Measurements from ENCODE around the gene MRPL42.

MRPL42 gene

GRCh38 chr12:93467351-93468007 lies at the start of gene MRPL42:
TSS of gene MRPL42 (plus strand) at chr12:93467514. CDS start at chr12:93469286, 1,772 bp downstream.
- DNase-seq (ENCODE audit: low read depth) = peak; percentile 75
- TF ChIP-seq CTCF (IDR thresholded peaks at IDR 0.05; ENCODE audit: low read depth, low read length, missing control alignments) = peak; percentile 75
- in situ Hi-C loops (cut with HindIII; ENCODE audit: low sequenced_read_pairs) = no loop called here
- peak within 1 kb of the TSS; percentile 58 for H3K4me3 ChIP-seq (ENCODE audit: low read depth, low read length)

DNA sequence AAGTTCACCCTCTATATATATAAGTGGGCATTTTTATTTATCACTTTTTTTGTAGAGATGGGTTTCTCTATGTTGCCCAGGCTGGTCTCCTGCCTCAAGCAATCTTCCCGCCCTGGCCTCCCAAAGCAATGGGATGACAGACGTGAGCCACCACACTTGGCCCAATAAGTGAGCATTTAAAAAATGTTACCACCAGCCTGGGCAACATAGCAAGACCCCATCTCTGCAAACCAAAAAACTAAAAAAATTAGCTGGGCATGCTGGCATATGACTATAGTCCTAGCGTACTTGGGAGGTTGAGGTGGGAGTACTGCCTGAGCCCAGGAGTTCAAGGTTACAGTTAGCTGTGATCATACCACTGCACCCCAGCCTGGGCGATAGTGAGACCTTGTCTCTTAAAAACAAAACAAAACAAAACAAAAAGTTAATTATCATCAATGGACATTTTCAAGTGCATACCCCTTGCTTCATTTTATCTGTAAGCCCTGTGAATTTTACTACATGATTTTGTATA lies 49.3 kb upstream of the MRPL42 start:
- in situ Hi-C loops (cut with HindIII; ENCODE audit: low sequenced_read_pairs) = loop anchor here (25.0 kb wide), 1 partner anchor 631 kb away; no protein-coding TSS in a partner anchor
- no peak overlapping the region for H3K4me3 ChIP-seq (ENCODE audit: low read depth, low read length)
- TF ChIP-seq CTCF (IDR thresholded peaks at IDR 0.05; ENCODE audit: low read depth, low read length, missing control alignments) = no peak
- no peak for DNase-seq (ENCODE audit: low read depth)

- DNase-seq (ENCODE audit: low read depth) = peak; percentile 51
- in situ Hi-C loops (cut with HindIII; ENCODE audit: low sequenced_read_pairs) = loop anchor here (25.0 kb wide), 1 partner anchor 632 kb away; no protein-coding TSS in a partner anchor
Measured at GRCh38 chr12:93419388-93420034, 47.8 kb upstream of the MRPL42 start.

GRCh38 chr12:93422050-93422449 lies 45.3 kb upstream of the MRPL42 start:
- in situ Hi-C loops (cut with HindIII; ENCODE audit: low sequenced_read_pairs) = loop anchor here (25.0 kb wide), 1 partner anchor 635 kb away; no protein-coding TSS in a partner anchor
- H3K4me3 ChIP-seq (ENCODE audit: low read depth, low read length) = no peak overlapping the region
- no peak for DNase-seq (ENCODE audit: low read depth)
- no peak for TF ChIP-seq CTCF (IDR thresholded peaks at IDR 0.05; ENCODE audit: low read depth, low read length, missing control alignments)

More at GRCh38 chr12:93419388-93420034, 47.8 kb upstream of the MRPL42 start:
- H3K4me3 ChIP-seq (ENCODE audit: low read depth, low read length) = no peak overlapping the region
- no peak for TF ChIP-seq CTCF (IDR thresholded peaks at IDR 0.05; ENCODE audit: low read depth, low read length, missing control alignments)

GRCh38 chr12:93425736-93426411 lies 41.4 kb upstream of the MRPL42 start:
- in situ Hi-C loops (cut with HindIII; ENCODE audit: low sequenced_read_pairs) = no loop called here
- DNase-seq (ENCODE audit: low read depth) = no peak
- no peak for TF ChIP-seq CTCF (IDR thresholded peaks at IDR 0.05; ENCODE audit: low read depth, low read length, missing control alignments)
- no peak overlapping the region for H3K4me3 ChIP-seq (ENCODE audit: low read depth, low read length)

GRCh38 chr12:93426412-93426805 lies 40.9 kb upstream of the MRPL42 start:
- no peak for DNase-seq (ENCODE audit: low read depth)
- no peak for TF ChIP-seq CTCF (IDR thresholded peaks at IDR 0.05; ENCODE audit: low read depth, low read length, missing control alignments)
- in situ Hi-C loops (cut with HindIII; ENCODE audit: low sequenced_read_pairs) = no loop called here
- no peak overlapping the region for H3K4me3 ChIP-seq (ENCODE audit: low read depth, low read length)

Data from astrocyte of the cerebellum (primary cell).